AG08395 (cell line): ENCODE results near the gene PTPN1.
"Not testable (repeated sequence)": the region's sequence is repeated elsewhere in the genome, so short reads cannot be mapped to it uniquely, and the experiment has no call there.

Source experiments
- DNase-seq: peaks from one replicate; pipeline ENCODE4 v3.0.0; 2012; ENCODE audit warnings: mixed read lengths, low spot score

PTPN1 gene

GRCh38 chr20:50610212-50610718 lies 100.1 kb downstream of the PTPN1 start:
- no peak for DNase-seq

GRCh38 chr20:50611128-50611810 lies 101.1 kb downstream of the PTPN1 start:
- DNase-seq = peak; percentile 41

- no peak for DNase-seq
These were observed 103.4 kb downstream of the PTPN1 start for GRCh38 chr20:50613438-50614169.

GRCh38 chr20:50615407-50615806 lies 105.2 kb downstream of the PTPN1 start:
- DNase-seq = no peak

- no peak for DNase-seq
These were observed 106.8 kb downstream of the PTPN1 start for GRCh38 chr20:50617022-50617421.

GRCh38 chr20:50618537-50618936 lies 108.4 kb downstream of the PTPN1 start:
- DNase-seq = no peak

GRCh38 chr20:50620459-50620858 lies 110.3 kb downstream of the PTPN1 start:
- DNase-seq = not testable (repeated sequence)

GRCh38 chr20:50621068-50621665 lies 111.0 kb downstream of the PTPN1 start:
- DNase-seq = no peak

- no peak for DNase-seq
These were observed 114.3 kb downstream of the PTPN1 start for GRCh38 chr20:50624351-50625016.

- peak; percentile 73 for DNase-seq
These were observed 115.9 kb downstream of the PTPN1 start for GRCh38 chr20:50625986-50626677.

GRCh38 chr20:50627747-50628146 lies 117.6 kb downstream of the PTPN1 start:
- no peak for DNase-seq

- DNase-seq = no peak
These were observed 118.1 kb downstream of the PTPN1 start for GRCh38 chr20:50628332-50628731.

- DNase-seq = no peak
These were observed 118.9 kb downstream of the PTPN1 start for GRCh38 chr20:50628853-50629669.

GRCh38 chr20:50629670-50630045 lies 119.5 kb downstream of the PTPN1 start:
- DNase-seq = no peak

GRCh38 chr20:50630578-50631263 lies 120.5 kb downstream of the PTPN1 start:
- DNase-seq = no peak

- no peak for DNase-seq
These were observed 122.1 kb downstream of the PTPN1 start for GRCh38 chr20:50632236-50632635.

- no peak for DNase-seq
These were observed 122.5 kb downstream of the PTPN1 start for GRCh38 chr20:50632701-50633100.

- no peak for DNase-seq
These were observed 123.2 kb downstream of the PTPN1 start for GRCh38 chr20:50633361-50633760.

- DNase-seq = no peak
These were observed 124.0 kb downstream of the PTPN1 start for GRCh38 chr20:50634191-50634590.
